ENCODE data around the gene FYN.

GRCh38 chr6:111866857-111867256 is 6.4 kb downstream of the FYN start:
- no peak for TF ChIP-seq EZH2 (IDR thresholded peaks at IDR 0.05)
- TF ChIP-seq POLR2AphosphoS5 (IDR thresholded peaks at IDR 0.05; ENCODE audit: borderline replicate concordance, low read depth, low read length) = no peak
- TF ChIP-seq FOXP2 (optimal IDR thresholded peaks at IDR 0.05; ENCODE audit: control extremely low read depth, extremely low read length, insufficient read depth) = no peak
